GM23338 (cell line): Measurements from ENCODE around the gene ADGRF3. TPM values are rescaled to one million over a fixed set of nuclear protein-coding genes. Genes with fewer than 3 reads are reported as not detected.

Source experiments
- ATAC-seq: fragments of 200-7000 bp; cut with Tn5 transposase; 3 replicates; pipeline ENCODE4 v1.9.1; 2020
- DNase-seq: peaks from one replicate; pipeline ENCODE4 v3.0.0-alpha.2; 2015; ENCODE audit warnings: low spot score
- H2AFZ ChIP-seq: fragments of 200-600 bp; sonication (generic); 2 replicates; pipeline ENCODE4 v1.8.0; 2016; ENCODE audit warnings: antibody characterized with exemption, mild to moderate bottlenecking, moderate library complexity
- H3F3A ChIP-seq: fragments of 200-600 bp; sonication (generic); replicated peaks from 2 replicates; pipeline ENCODE4 v1.8.0; 2017; ENCODE audit warnings: antibody characterized with exemption, mixed run types, low read depth
- H3K27ac ChIP-seq: fragments of 200-600 bp; sonication (generic); 2 replicates; pipeline ENCODE4 v1.6.1; 2016; ENCODE audit warnings: low read depth
- H3K27me3 ChIP-seq: fragments of 200-600 bp; sonication (generic); 2 replicates; pipeline ENCODE4 v1.8.0; 2016; ENCODE audit warnings: mild to moderate bottlenecking, mixed run types, moderate library complexity; ENCODE audit not compliant: insufficient read depth
- H3K36me3 ChIP-seq: fragments of 200-600 bp; sonication (generic); 2 replicates; pipeline ENCODE4 v1.8.0; 2016; ENCODE audit warnings: mild to moderate bottlenecking; ENCODE audit not compliant: insufficient read depth
- H3K4me1 ChIP-seq: fragments of 200-600 bp; sonication (generic); 2 replicates; pipeline ENCODE4 v1.8.0; 2016; ENCODE audit warnings: mild to moderate bottlenecking, moderate library complexity; ENCODE audit not compliant: insufficient read depth
- H3K4me2 ChIP-seq: fragments of 200-600 bp; sonication (generic); 2 replicates; pipeline ENCODE4 v1.7.1; 2017; ENCODE audit warnings: mixed run types
- H3K4me3 ChIP-seq: fragments of 200-600 bp; sonication (generic); 2 replicates; pipeline ENCODE4 v1.6.1; 2016; ENCODE audit warnings: mixed run types
- H3K79me2 ChIP-seq: fragments of 200-600 bp; sonication (generic); replicated peaks from 2 replicates; pipeline ENCODE4 v1.8.0; 2017; ENCODE audit warnings: mild to moderate bottlenecking; ENCODE audit not compliant: insufficient read depth
- H3K9me2 ChIP-seq: fragments of 200-600 bp; sonication (generic); 2 replicates; pipeline ENCODE4 v1.8.0; 2017; ENCODE audit not compliant: insufficient read depth
- H4K20me1 ChIP-seq: fragments of 200-600 bp; sonication (generic); replicated peaks from 2 replicates; pipeline ENCODE4 v1.8.0; 2017; ENCODE audit warnings: mild to moderate bottlenecking; ENCODE audit not compliant: insufficient read depth
- H3K27ac Mint-ChIP-seq: 2 replicates; pipeline ENCODE4 v1.8.0; 2020; ENCODE audit warnings: inconsistent platforms, mild to moderate bottlenecking, moderate library complexity, mixed read lengths
- H3K27me3 Mint-ChIP-seq: 3 replicates; pipeline ENCODE4 v1.8.0; 2022; ENCODE audit warnings: low read depth, mild to moderate bottlenecking, moderate library complexity, mixed read lengths, inconsistent platforms; ENCODE audit not compliant: insufficient read depth, poor library complexity
- H3K36me3 Mint-ChIP-seq: 3 replicates; pipeline ENCODE4 v1.8.0; 2021; ENCODE audit warnings: low read depth, mild to moderate bottlenecking, inconsistent platforms, moderate library complexity, mixed read lengths
- H3K4me1 Mint-ChIP-seq: 3 replicates; pipeline ENCODE4 v1.8.0; 2020; ENCODE audit warnings: mild to moderate bottlenecking, inconsistent platforms, mixed read lengths
- H3K4me3 Mint-ChIP-seq: 3 replicates; pipeline ENCODE4 v1.8.0; 2021; ENCODE audit warnings: moderate library complexity, mild to moderate bottlenecking, inconsistent platforms, mixed read lengths
- H3K9me3 Mint-ChIP-seq: 3 replicates; pipeline ENCODE4 v1.8.0; 2020; ENCODE audit warnings: moderate library complexity, mild to moderate bottlenecking, inconsistent platforms, mixed read lengths
- CREB1 ChIP-seq: fragments of 250-450 bp; sonication (Bioruptor Pico); IDR thresholded peaks from 2 replicates; pipeline ENCODE4 v1.5.0; 2020; ENCODE audit warnings: low read depth, mild to moderate bottlenecking, moderate library complexity
- EZH2phosphoT487 ChIP-seq: fragments of 200-600 bp; sonication (generic); IDR thresholded peaks from one replicate; pipeline ENCODE4 v1.8.1; 2018; ENCODE audit warnings: antibody characterized with exemption; ENCODE audit not compliant: unreplicated experiment
- JUNB ChIP-seq: IDR thresholded peaks from one replicate; pipeline ENCODE4 v1.6.1; 2016; ENCODE audit warnings: antibody characterized with exemption; ENCODE audit not compliant: unreplicated experiment
- NANOG ChIP-seq: IDR thresholded peaks from 2 replicates; pipeline ENCODE4 v1.6.1; 2016; ENCODE audit warnings: antibody characterized with exemption, borderline replicate concordance
- POLR2AphosphoS5 ChIP-seq: IDR thresholded peaks from 2 replicates; pipeline ENCODE4 v1.6.1; 2016; ENCODE audit warnings: antibody characterized with exemption, low read depth
- STAT1 ChIP-seq: IDR thresholded peaks from one replicate; pipeline ENCODE4 v1.6.1; 2016; ENCODE audit warnings: antibody characterized with exemption; ENCODE audit not compliant: unreplicated experiment
- ZNF114 ChIP-seq: fragments of 250-450 bp; sonication (Bioruptor Pico); IDR thresholded peaks from 2 replicates; pipeline ENCODE4 v1.5.0; 2020; ENCODE audit warnings: mild to moderate bottlenecking, moderate library complexity
- ZNF331 ChIP-seq: fragments of 250-450 bp; sonication (Bioruptor Pico); IDR thresholded peaks from 2 replicates; pipeline ENCODE4 v1.5.0; 2020; ENCODE audit warnings: low read depth, mild to moderate bottlenecking, moderate library complexity
- polyA plus RNA-seq: library from polyadenylated mRNA; unstranded; fragments of >200 nt; fragmentation: Nextera tagmentation; extraction: Ambion mirVana; gene quantifications from 2 replicates; pipeline ENCODE4 v1.2.1, GENCODE V29; 2016
- total RNA-seq: library from RNA; depleted of rRNA; stranded (reverse); fragments of >200 nt; shearing (Covaris generic); gene quantifications from 2 replicates; pipeline ENCODE4 v1.2.3, GENCODE V29; 2014
- TF ChIP-seq, protein P1 (sequence below): fragments of 250-450 bp; sonication (Bioruptor Pico); IDR thresholded peaks from 2 replicates; pipeline ENCODE4 v1.5.0; 2020; ENCODE audit warnings: mild to moderate bottlenecking, moderate library complexity
- TF ChIP-seq, protein P2 (sequence below), 2 experiments: fragments of 200-600 bp in 1 of 2; sonication (generic) in 1 of 2; conservative IDR thresholded peaks; 2 replicates each; pipeline versions ENCODE4 v1.5.1 to v1.6.1; 2016 to 2017; ENCODE audit warnings: antibody characterized with exemption in 2 of 2, low read depth in 2 of 2, mild to moderate bottlenecking in 2 of 2, moderate library complexity in 1 of 2
- TF ChIP-seq, protein P3 (sequence below): IDR thresholded peaks from 2 replicates; pipeline ENCODE4 v1.6.1; 2016; ENCODE audit warnings: antibody characterized with exemption
- TF ChIP-seq, protein P4 (sequence below): IDR thresholded peaks from one replicate; pipeline ENCODE4 v1.6.1; 2018; ENCODE audit warnings: antibody characterized with exemption; ENCODE audit not compliant: unreplicated experiment

ADGRF3 gene
- total and polyA plus RNA-seq, 2 experiments from 2014 or later = 0.38 to 0.39 TPM

DNA sequence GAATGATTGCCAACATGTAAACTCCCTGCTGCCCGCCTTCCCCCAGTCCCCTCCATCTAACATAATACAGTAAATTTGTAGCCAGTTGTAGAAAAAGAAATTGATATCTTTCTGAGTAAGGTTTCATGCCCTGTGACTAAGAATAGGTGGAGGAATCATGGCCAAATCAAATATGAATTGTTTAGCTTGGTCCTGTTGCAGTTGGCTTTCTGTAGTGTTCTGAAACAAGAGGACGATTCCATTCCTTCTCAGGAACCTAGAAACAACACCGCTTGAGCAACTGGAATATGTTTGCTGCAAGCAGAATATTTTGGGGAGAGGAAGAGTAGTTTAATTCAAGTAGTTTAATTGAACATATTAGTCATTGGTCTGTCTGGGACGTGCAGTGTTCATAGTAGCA is 48.1 kb upstream of the ADGRF3 start:
- Histone ChIP-seq H3K4me2 (no peak overlapping the region), H2AFZ (no peak overlapping the region), H3K4me1 (no peaks in the 10 kb centered on the region), H3K36me3 (peaks cover 3% of the 10 kb centered on the region; the same call in 1 of the 2 replicates), H3K4me3 (no peak overlapping the region), H3K27me3 (no peaks in the 10 kb centered on the region), H4K20me1 (no peaks in the 10 kb centered on the region; the same call in 1 of the 2 replicates), H3F3A (no peaks in the 10 kb centered on the region), H3K79me2 (no peaks in the 10 kb centered on the region), H3K9me2 (no peaks in the 10 kb centered on the region), H3K27ac (no peak overlapping the region)
- H3K27me3 Mint-ChIP-seq = no peaks in the 10 kb centered on the region
- H3K9me3 Mint-ChIP-seq = no peaks in the 10 kb centered on the region
- H3K4me3 Mint-ChIP-seq = no peak overlapping the region
- no peaks in the 10 kb centered on the region; the same call in 2 of the 3 replicates for H3K4me1 Mint-ChIP-seq
- peaks cover 5% of the 10 kb centered on the region; the same call in 2 of the 3 replicates for H3K36me3 Mint-ChIP-seq
- no peak for TF ChIP-seq NANOG
- no peak for TF ChIP-seq EZH2phosphoT487
- TF ChIP-seq, protein P1, sequence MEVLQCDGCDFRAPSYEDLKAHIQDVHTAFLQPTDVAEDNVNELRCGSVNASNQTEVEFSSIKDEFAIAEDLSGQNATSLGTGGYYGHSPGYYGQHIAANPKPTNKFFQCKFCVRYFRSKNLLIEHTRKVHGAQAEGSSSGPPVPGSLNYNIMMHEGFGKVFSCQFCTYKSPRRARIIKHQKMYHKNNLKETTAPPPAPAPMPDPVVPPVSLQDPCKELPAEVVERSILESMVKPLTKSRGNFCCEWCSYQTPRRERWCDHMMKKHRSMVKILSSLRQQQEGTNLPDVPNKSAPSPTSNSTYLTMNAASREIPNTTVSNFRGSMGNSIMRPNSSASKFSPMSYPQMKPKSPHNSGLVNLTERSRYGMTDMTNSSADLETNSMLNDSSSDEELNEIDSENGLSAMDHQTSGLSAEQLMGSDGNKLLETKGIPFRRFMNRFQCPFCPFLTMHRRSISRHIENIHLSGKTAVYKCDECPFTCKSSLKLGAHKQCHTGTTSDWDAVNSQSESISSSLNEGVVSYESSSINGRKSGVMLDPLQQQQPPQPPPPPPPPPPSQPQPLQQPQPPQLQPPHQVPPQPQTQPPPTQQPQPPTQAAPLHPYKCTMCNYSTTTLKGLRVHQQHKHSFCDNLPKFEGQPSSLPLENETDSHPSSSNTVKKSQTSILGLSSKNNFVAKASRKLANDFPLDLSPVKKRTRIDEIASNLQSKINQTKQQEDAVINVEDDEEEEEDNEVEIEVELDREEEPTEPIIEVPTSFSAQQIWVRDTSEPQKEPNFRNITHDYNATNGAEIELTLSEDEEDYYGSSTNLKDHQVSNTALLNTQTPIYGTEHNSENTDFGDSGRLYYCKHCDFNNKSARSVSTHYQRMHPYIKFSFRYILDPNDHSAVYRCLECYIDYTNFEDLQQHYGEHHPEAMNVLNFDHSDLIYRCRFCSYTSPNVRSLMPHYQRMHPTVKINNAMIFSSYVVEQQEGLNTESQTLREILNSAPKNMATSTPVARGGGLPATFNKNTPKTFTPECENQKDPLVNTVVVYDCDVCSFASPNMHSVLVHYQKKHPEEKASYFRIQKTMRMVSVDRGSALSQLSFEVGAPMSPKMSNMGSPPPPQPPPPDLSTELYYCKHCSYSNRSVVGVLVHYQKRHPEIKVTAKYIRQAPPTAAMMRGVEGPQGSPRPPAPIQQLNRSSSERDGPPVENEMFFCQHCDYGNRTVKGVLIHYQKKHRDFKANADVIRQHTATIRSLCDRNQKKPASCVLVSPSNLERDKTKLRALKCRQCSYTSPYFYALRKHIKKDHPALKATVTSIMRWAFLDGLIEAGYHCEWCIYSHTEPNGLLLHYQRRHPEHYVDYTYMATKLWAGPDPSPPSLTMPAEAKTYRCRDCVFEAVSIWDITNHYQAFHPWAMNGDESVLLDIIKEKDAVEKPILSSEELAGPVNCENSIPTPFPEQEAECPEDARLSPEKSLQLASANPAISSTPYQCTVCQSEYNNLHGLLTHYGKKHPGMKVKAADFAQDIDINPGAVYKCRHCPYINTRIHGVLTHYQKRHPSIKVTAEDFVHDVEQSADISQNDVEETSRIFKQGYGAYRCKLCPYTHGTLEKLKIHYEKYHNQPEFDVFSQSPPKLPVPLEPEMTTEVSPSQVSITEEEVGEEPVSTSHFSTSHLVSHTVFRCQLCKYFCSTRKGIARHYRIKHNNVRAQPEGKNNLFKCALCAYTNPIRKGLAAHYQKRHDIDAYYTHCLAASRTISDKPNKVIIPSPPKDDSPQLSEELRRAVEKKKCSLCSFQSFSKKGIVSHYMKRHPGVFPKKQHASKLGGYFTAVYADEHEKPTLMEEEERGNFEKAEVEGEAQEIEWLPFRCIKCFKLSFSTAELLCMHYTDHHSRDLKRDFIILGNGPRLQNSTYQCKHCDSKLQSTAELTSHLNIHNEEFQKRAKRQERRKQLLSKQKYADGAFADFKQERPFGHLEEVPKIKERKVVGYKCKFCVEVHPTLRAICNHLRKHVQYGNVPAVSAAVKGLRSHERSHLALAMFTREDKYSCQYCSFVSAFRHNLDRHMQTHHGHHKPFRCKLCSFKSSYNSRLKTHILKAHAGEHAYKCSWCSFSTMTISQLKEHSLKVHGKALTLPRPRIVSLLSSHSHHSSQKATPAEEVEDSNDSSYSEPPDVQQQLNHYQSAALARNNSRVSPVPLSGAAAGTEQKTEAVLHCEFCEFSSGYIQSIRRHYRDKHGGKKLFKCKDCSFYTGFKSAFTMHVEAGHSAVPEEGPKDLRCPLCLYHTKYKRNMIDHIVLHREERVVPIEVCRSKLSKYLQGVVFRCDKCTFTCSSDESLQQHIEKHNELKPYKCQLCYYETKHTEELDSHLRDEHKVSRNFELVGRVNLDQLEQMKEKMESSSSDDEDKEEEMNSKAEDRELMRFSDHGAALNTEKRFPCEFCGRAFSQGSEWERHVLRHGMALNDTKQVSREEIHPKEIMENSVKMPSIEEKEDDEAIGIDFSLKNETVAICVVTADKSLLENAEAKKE (CRISPR knock-in tag) = no peak
- TF ChIP-seq, protein P2, sequence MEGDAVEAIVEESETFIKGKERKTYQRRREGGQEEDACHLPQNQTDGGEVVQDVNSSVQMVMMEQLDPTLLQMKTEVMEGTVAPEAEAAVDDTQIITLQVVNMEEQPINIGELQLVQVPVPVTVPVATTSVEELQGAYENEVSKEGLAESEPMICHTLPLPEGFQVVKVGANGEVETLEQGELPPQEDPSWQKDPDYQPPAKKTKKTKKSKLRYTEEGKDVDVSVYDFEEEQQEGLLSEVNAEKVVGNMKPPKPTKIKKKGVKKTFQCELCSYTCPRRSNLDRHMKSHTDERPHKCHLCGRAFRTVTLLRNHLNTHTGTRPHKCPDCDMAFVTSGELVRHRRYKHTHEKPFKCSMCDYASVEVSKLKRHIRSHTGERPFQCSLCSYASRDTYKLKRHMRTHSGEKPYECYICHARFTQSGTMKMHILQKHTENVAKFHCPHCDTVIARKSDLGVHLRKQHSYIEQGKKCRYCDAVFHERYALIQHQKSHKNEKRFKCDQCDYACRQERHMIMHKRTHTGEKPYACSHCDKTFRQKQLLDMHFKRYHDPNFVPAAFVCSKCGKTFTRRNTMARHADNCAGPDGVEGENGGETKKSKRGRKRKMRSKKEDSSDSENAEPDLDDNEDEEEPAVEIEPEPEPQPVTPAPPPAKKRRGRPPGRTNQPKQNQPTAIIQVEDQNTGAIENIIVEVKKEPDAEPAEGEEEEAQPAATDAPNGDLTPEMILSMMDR (conservative IDR thresholded peaks at IDR 0.05; ENCODE audit: low read depth in 2 of 2) = no peak
- no peak for TF ChIP-seq CREB1
- TF ChIP-seq, protein P3, sequence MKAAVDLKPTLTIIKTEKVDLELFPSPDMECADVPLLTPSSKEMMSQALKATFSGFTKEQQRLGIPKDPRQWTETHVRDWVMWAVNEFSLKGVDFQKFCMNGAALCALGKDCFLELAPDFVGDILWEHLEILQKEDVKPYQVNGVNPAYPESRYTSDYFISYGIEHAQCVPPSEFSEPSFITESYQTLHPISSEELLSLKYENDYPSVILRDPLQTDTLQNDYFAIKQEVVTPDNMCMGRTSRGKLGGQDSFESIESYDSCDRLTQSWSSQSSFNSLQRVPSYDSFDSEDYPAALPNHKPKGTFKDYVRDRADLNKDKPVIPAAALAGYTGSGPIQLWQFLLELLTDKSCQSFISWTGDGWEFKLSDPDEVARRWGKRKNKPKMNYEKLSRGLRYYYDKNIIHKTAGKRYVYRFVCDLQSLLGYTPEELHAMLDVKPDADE = no peak
- TF ChIP-seq JUNB = no peak
- TF ChIP-seq ZNF114 (CRISPR knock-in tag) = no peak
- no peak for TF ChIP-seq STAT1
- TF ChIP-seq POLR2AphosphoS5 = no peak
- no peak for TF ChIP-seq ZNF331
- TF ChIP-seq, protein P4, sequence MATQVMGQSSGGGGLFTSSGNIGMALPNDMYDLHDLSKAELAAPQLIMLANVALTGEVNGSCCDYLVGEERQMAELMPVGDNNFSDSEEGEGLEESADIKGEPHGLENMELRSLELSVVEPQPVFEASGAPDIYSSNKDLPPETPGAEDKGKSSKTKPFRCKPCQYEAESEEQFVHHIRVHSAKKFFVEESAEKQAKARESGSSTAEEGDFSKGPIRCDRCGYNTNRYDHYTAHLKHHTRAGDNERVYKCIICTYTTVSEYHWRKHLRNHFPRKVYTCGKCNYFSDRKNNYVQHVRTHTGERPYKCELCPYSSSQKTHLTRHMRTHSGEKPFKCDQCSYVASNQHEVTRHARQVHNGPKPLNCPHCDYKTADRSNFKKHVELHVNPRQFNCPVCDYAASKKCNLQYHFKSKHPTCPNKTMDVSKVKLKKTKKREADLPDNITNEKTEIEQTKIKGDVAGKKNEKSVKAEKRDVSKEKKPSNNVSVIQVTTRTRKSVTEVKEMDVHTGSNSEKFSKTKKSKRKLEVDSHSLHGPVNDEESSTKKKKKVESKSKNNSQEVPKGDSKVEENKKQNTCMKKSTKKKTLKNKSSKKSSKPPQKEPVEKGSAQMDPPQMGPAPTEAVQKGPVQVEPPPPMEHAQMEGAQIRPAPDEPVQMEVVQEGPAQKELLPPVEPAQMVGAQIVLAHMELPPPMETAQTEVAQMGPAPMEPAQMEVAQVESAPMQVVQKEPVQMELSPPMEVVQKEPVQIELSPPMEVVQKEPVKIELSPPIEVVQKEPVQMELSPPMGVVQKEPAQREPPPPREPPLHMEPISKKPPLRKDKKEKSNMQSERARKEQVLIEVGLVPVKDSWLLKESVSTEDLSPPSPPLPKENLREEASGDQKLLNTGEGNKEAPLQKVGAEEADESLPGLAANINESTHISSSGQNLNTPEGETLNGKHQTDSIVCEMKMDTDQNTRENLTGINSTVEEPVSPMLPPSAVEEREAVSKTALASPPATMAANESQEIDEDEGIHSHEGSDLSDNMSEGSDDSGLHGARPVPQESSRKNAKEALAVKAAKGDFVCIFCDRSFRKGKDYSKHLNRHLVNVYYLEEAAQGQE = no peak
- no peak overlapping the region for H3K27ac Mint-ChIP-seq
- no peak for DNase-seq
- ATAC-seq = no peak
